Measurements from ENCODE around the gene ZRANB1. TPM values are rescaled to one million over a fixed set of nuclear protein-coding genes. Genes with fewer than 3 reads are reported as not detected.

Gene ZRANB1
- polyA plus RNA-seq, 1 of the 3 experiments (the other 2 are of a cell fraction): 6.2 TPM

GRCh38 chr10:125000366-125001312 lies 58.7 kb downstream of the ZRANB1 start:
- H2AFZ ChIP-seq (ENCODE audit: low read depth): no peak overlapping the region
- no peak overlapping the region for H3K4me3 ChIP-seq (ENCODE audit: low read depth in 2 of 2, low read length in 1 of 2)
- DNase-seq: peak; percentile 83
- peaks cover 0 to 77% of the 10 kb centered on the region in 2 experiments for H3K36me3 ChIP-seq (replicated peaks in 1 of 2; ENCODE audit: control insufficient read depth in 1 of 2, insufficient read depth in 2 of 2, low read length in 1 of 2)
- TF ChIP-seq TAF1 (IDR thresholded peaks at IDR 0.05; ENCODE audit: borderline replicate concordance, low read depth, low read length): no peak
- TF ChIP-seq RAD21 (IDR thresholded peaks at IDR 0.05; ENCODE audit: low read length): peak; percentile 56
- peak in 1 of 2 experiments; percentile 19; a peak in 1 of 4 replicates for TF ChIP-seq EP300 (IDR thresholded peaks at IDR 0.05; ENCODE audit: borderline replicate concordance in 1 of 2, low read depth in 1 of 2, low read length in 1 of 2)
- peak; percentile 36; the same call in 1 of the 2 replicates for TF ChIP-seq SMC3 (IDR thresholded peaks at IDR 0.05; ENCODE audit: low read depth, low read length)
- peak; percentile 48; the same call in 1 of the 2 replicates for TF ChIP-seq MXI1 (IDR thresholded peaks at IDR 0.05; ENCODE audit: low read depth, low read length)
- TF ChIP-seq MAX (IDR thresholded peaks at IDR 0.05; ENCODE audit: low read depth): no peak
- peak; percentile 73 for TF ChIP-seq GATA2 (CRISPR knock-in tag; IDR thresholded peaks at IDR 0.05)
- no peak for TF ChIP-seq TCF12 (IDR thresholded peaks at IDR 0.05)
- TF ChIP-seq CTCF (IDR thresholded peaks at IDR 0.05): no peak
- no peaks in the 10 kb centered on the region for H3K9me2 ChIP-seq
- H3K9me3 ChIP-seq: no peaks in the 10 kb centered on the region
- 69% methylated on average over 30 of the region's 35 CpGs for WGBS (ENCODE audit: low lambda C conversion rate)
- H3K4me1 ChIP-seq (ENCODE audit: control insufficient read depth in 1 of 2, insufficient read depth in 2 of 2, low read depth in 1 of 2, low read length in 1 of 2): peaks cover 0 to 73% of the 10 kb centered on the region in 2 experiments; a peak in 1 of 4 replicates
- no peaks in the 10 kb centered on the region for H3F3A ChIP-seq (replicated peaks; ENCODE audit: insufficient read depth)
- no peaks in the 10 kb centered on the region for H3K27me3 ChIP-seq (ENCODE audit: insufficient read depth)
- peak overlapping the region; percentile 9 to 94; a peak in 3 of 4 replicates for H3K27ac ChIP-seq (ENCODE audit: low read depth in 2 of 2, low read length in 1 of 2)
- H3K9ac ChIP-seq: no peak overlapping the region
- no peak overlapping the region for H3K4me2 ChIP-seq
- ChIA-PET POLR2A (interaction anchor here (0.6 to 1.6 kb wide), 3 partner anchors 9 to 250 kb away, joined by 3 to 4 read pairs (median 3); partner anchors contain the start of gene CTBP2), CTCF (interaction anchor here (0.6 to 4.8 kb wide), 16 partner anchors 8 to 144 kb away, joined by 3 to 30 read pairs (median 4); no protein-coding TSS in a partner anchor)
- peaks cover 14% of the 10 kb centered on the region; the same call in 1 of the 2 replicates for H3K79me2 ChIP-seq (ENCODE audit: insufficient read depth)
- peaks cover 28% of the 10 kb centered on the region; the same call in 1 of the 2 replicates for H4K20me1 ChIP-seq (ENCODE audit: insufficient read depth)

- Histone ChIP-seq H3K4me3 (ENCODE audit: low read depth in 2 of 2, low read length in 1 of 2) (no peak overlapping the region), H3K9me3 (no peaks in the 10 kb centered on the region), H3K36me3 (replicated peaks in 1 of 2; ENCODE audit: control insufficient read depth in 1 of 2, insufficient read depth in 2 of 2, low read length in 1 of 2) (peaks cover 0 to 70% of the 10 kb centered on the region in 2 experiments), H2AFZ (ENCODE audit: low read depth) (no peak overlapping the region), H4K20me1 (ENCODE audit: insufficient read depth) (peaks cover 34% of the 10 kb centered on the region), H3K27me3 (ENCODE audit: insufficient read depth) (no peaks in the 10 kb centered on the region), H3K27ac (ENCODE audit: low read depth in 2 of 2, low read length in 1 of 2) (peak overlapping the region in 1 of 2 experiments; percentile 94; a peak in 2 of 4 replicates), H3K79me2 (ENCODE audit: insufficient read depth) (peaks cover 17% of the 10 kb centered on the region; the same call in 1 of the 2 replicates), H3K4me2 (no peak overlapping the region), H3K4me1 (ENCODE audit: control insufficient read depth in 1 of 2, insufficient read depth in 2 of 2, low read depth in 1 of 2, low read length in 1 of 2) (peaks cover 0 to 82% of the 10 kb centered on the region in 2 experiments; a peak in 2 of 4 replicates), H3F3A (replicated peaks; ENCODE audit: insufficient read depth) (no peaks in the 10 kb centered on the region), H3K9me2 (no peaks in the 10 kb centered on the region), H3K9ac (no peak overlapping the region)
- ChIA-PET POLR2A (interaction anchor here (0.6 kb wide), 1 partner anchor 250 kb away, joined by 4 read pairs; no protein-coding TSS in a partner anchor), CTCF (interaction anchor here (1.2 to 4.8 kb wide), 7 partner anchors 9 to 60 kb away, joined by 3 to 30 read pairs (median 9); no protein-coding TSS in a partner anchor)
- peak; percentile 52 for DNase-seq
- TF ChIP-seq REST (IDR thresholded peaks at IDR 0.05; ENCODE audit: low read depth, low read length) (no peak), CHD2 (IDR thresholded peaks at IDR 0.05; ENCODE audit: low read length, partially characterized antibody) (no peak), MAX (IDR thresholded peaks at IDR 0.05; ENCODE audit: low read depth) (no peak)
- 86% methylated on average over 12 of the region's 21 CpGs for WGBS (ENCODE audit: low lambda C conversion rate)
Measured at GRCh38 chr10:125001313-125002046, 59.6 kb downstream of the ZRANB1 start.

All from SK-N-SH (cell line).